Measurements from ENCODE around the gene KCNG2. TPM values are rescaled to one million over a fixed set of nuclear protein-coding genes. Genes with fewer than 3 reads are reported as not detected.

The KCNG2 gene
- total and polyA plus RNA-seq, 2 experiments from 2014 or later: 0.15 TPM; not detected in 1

GRCh38 chr18:79926715-79927606 lies 129.2 kb downstream of the KCNG2 start:
- Histone ChIP-seq H3K36me3 (no peaks in the 10 kb centered on the region), H3K27me3 (no peaks in the 10 kb centered on the region), H3K27ac (no peak overlapping the region), H3K4me1 (ENCODE audit: low read depth) (no peaks in the 10 kb centered on the region), H3K4me3 (no peak overlapping the region), H3K9me3 (ENCODE audit: low read depth) (no peaks in the 10 kb centered on the region)
- DNase-seq (ENCODE audit: low read depth in 1 of 2, low spot score in 1 of 2): no peak
- no peak for TF ChIP-seq CTCF (IDR thresholded peaks at IDR 0.05; ENCODE audit: low read depth, low read length)

GRCh38 chr18:79927607-79928562 lies 130.1 kb downstream of the KCNG2 start:
- H3K4me3 ChIP-seq: no peak overlapping the region
- H3K36me3 ChIP-seq: no peaks in the 10 kb centered on the region
- no peaks in the 10 kb centered on the region for H3K27me3 ChIP-seq
- no peaks in the 10 kb centered on the region for H3K9me3 ChIP-seq (ENCODE audit: low read depth)
- DNase-seq (ENCODE audit: low read depth in 1 of 2, low spot score in 1 of 2): no peak
- H3K27ac ChIP-seq: no peak overlapping the region
- TF ChIP-seq CTCF (IDR thresholded peaks at IDR 0.05; ENCODE audit: low read depth, low read length): no peak
- H3K4me1 ChIP-seq (ENCODE audit: low read depth): no peaks in the 10 kb centered on the region

- no peaks in the 10 kb centered on the region for H3K27me3 ChIP-seq
- no peak overlapping the region for H3K4me3 ChIP-seq
- no peak for TF ChIP-seq CTCF (IDR thresholded peaks at IDR 0.05; ENCODE audit: low read depth, low read length)
- no peaks in the 10 kb centered on the region for H3K36me3 ChIP-seq
- H3K9me3 ChIP-seq (ENCODE audit: low read depth): no peaks in the 10 kb centered on the region
- no peaks in the 10 kb centered on the region for H3K4me1 ChIP-seq (ENCODE audit: low read depth)
- no peak for DNase-seq (ENCODE audit: low read depth in 1 of 2, low spot score in 1 of 2)
- no peak overlapping the region for H3K27ac ChIP-seq
Observed at GRCh38 chr18:79928563-79928960, 130.8 kb downstream of the KCNG2 start.

- no peak for TF ChIP-seq CTCF (IDR thresholded peaks at IDR 0.05; ENCODE audit: low read depth, low read length)
- no peaks in the 10 kb centered on the region for H3K36me3 ChIP-seq
- no peak overlapping the region for H3K27ac ChIP-seq
- DNase-seq (ENCODE audit: low read depth in 1 of 2, low spot score in 1 of 2): no peak
- H3K9me3 ChIP-seq (ENCODE audit: low read depth): no peaks in the 10 kb centered on the region
- no peaks in the 10 kb centered on the region for H3K27me3 ChIP-seq
- H3K4me1 ChIP-seq (ENCODE audit: low read depth): peaks cover 11% of the 10 kb centered on the region
- no peak overlapping the region for H3K4me3 ChIP-seq
Observed at GRCh38 chr18:79930020-79930642, 132.4 kb downstream of the KCNG2 start.

GRCh38 chr18:79931475-79931874 lies 133.7 kb downstream of the KCNG2 start:
- Histone ChIP-seq H3K36me3 (no peaks in the 10 kb centered on the region), H3K9me3 (ENCODE audit: low read depth) (no peaks in the 10 kb centered on the region), H3K4me1 (ENCODE audit: low read depth) (peaks cover 11% of the 10 kb centered on the region), H3K27ac (no peak overlapping the region), H3K27me3 (no peaks in the 10 kb centered on the region), H3K4me3 (no peak overlapping the region)
- TF ChIP-seq CTCF (IDR thresholded peaks at IDR 0.05; ENCODE audit: low read depth, low read length): no peak
- no peak for DNase-seq (ENCODE audit: low read depth in 1 of 2, low spot score in 1 of 2)
